HCT116 (cell line): ENCODE data around the gene CMTM2. TPM values are rescaled to one million over a fixed set of nuclear protein-coding genes. Genes with fewer than 3 reads are reported as not detected.

Experiments used
- ATAC-seq: fragments of 200-7000 bp; cut with Tn5 transposase; 2 replicates; pipeline ENCODE4 v1.9.1; 2020; ENCODE audit warnings: mild to moderate bottlenecking, moderate library complexity
- BruUV-seq: library from RNA; stranded (reverse); fragments of 400-500 nt; replicated peaks from 2 replicates; lab custom pipeline; 2021; lab: Mats Ljungman, UMichigan
- CTCF ChIA-PET: fragments of 300-600 bp; sonication (Branson Sonifier 250); formaldehyde crosslinking; loops from one replicate; lab custom pipeline; 2021; ENCODE audit warnings: antibody characterized with exemption; lab: Charles Lee
- POLR2A ChIA-PET: fragments of 300-600, 350-600 bp; sonication (Branson Sonifier 250); formaldehyde crosslinking; loops from one replicate; lab custom pipeline; 2021; ENCODE audit warnings: antibody characterized with exemption; lab: Charles Lee
- RAD21 ChIA-PET, 2 experiments: fragments of 300-600 bp; sonication (Branson Sonifier 250); formaldehyde crosslinking; loops; one replicate each; lab custom pipeline; 2023; ENCODE audit warnings: low total read pairs in 2 of 2; ENCODE audit not compliant: uncharacterized antibody in 2 of 2, unreplicated experiment in 2 of 2, low non-redundant PET in 1 of 2; lab: Charles Lee
- DNase-seq: peaks from one replicate; pipeline ENCODE4 v3.0.0-alpha.2; 2010; ENCODE audit warnings: low read depth, low spot score
- H2AFZ ChIP-seq: fragments of 200-600 bp; shearing (Covaris generic), sonication (generic); 2 replicates; pipeline ENCODE4 v1.6.1; 2017; ENCODE audit warnings: low read depth, mixed run types, mixed read lengths, antibody characterized with exemption, low read length; ENCODE audit not compliant: poor library complexity, severe bottlenecking
- H3K27ac ChIP-seq: 2 replicates; pipeline ENCODE4 v1.5.1; 2012; ENCODE audit warnings: low read depth, low read length
- H3K27me3 ChIP-seq: fragments of 200-600 bp; sonication (generic); 2 replicates; pipeline ENCODE4 v1.6.1; 2016; ENCODE audit warnings: mixed run types, low read length, mixed read lengths; ENCODE audit not compliant: insufficient read depth
- H3K36me3 ChIP-seq, 2 experiments: fragments of 200-500 bp in 1 of 2; fragments of 200-600 bp in 1 of 2; sonication (Bioruptor generic) in 1 of 2; sonication (generic) in 1 of 2; 2 replicates each; pipeline versions ENCODE4 v1.5.1 to v1.6.1; 2014 to 2016; ENCODE audit warnings: low read length in 2 of 2, inconsistent platforms in 1 of 2, mixed read lengths in 1 of 2, mixed run types in 1 of 2; ENCODE audit not compliant: insufficient read depth in 2 of 2, control insufficient read depth in 1 of 2
- H3K4me1 ChIP-seq, 2 experiments: fragments of 200-600 bp in 1 of 2; sonication (generic) in 1 of 2; 2 replicates each; pipeline versions ENCODE4 v1.5.1 to v1.6.1; 2012 to 2017; ENCODE audit warnings: low read length in 2 of 2, inconsistent platforms in 1 of 2, mild to moderate bottlenecking in 1 of 2, mixed read lengths in 1 of 2, mixed run types in 1 of 2, moderate library complexity in 1 of 2; ENCODE audit not compliant: insufficient read depth in 2 of 2, control insufficient read depth in 1 of 2
- H3K4me2 ChIP-seq: fragments of 200-600 bp; sonication (generic); 2 replicates; pipeline ENCODE4 v1.6.1; 2017; ENCODE audit warnings: mixed run types, low read length, mixed read lengths
- H3K4me3 ChIP-seq, 2 experiments: fragments of 200-600 bp in 1 of 2; sonication (generic) in 1 of 2; replicated peaks in 1 of 2; 2 replicates each; pipeline ENCODE4 v1.5.1; 2011 to 2016; ENCODE audit warnings: low read length in 2 of 2, control low read depth in 1 of 2, low read depth in 1 of 2, mild to moderate bottlenecking in 1 of 2, mixed read lengths in 1 of 2, mixed run types in 1 of 2
- H3K79me2 ChIP-seq: fragments of 200-600 bp; sonication (generic); 2 replicates; pipeline ENCODE4 v1.6.1; 2017; ENCODE audit warnings: mild to moderate bottlenecking, mixed run types, low read length, moderate library complexity, mixed read lengths; ENCODE audit not compliant: insufficient read depth
- H3K9ac ChIP-seq: fragments of 200-600 bp; sonication (generic); 2 replicates; pipeline ENCODE4 v1.6.1; 2016; ENCODE audit warnings: low read length, mixed read lengths
- H3K9me2 ChIP-seq: fragments of 200-600 bp; sonication (generic), shearing (Covaris generic); 2 replicates; pipeline ENCODE4 v1.6.1; 2017; ENCODE audit warnings: mixed run types, mild to moderate bottlenecking, moderate library complexity; ENCODE audit not compliant: insufficient read depth
- H3K9me3 ChIP-seq, 2 experiments: fragments of 200-500 bp in 1 of 2; fragments of 200-600 bp in 1 of 2; sonication (Bioruptor generic) in 1 of 2; sonication (generic) in 1 of 2; 2 replicates each; pipeline ENCODE4 v1.6.1; 2014 to 2017; ENCODE audit warnings: low read length in 2 of 2, mixed read lengths in 2 of 2, inconsistent platforms in 1 of 2, low read depth in 1 of 2, mild to moderate bottlenecking in 1 of 2, mixed run types in 1 of 2, moderate library complexity in 1 of 2; ENCODE audit not compliant: control insufficient read depth in 1 of 2, insufficient read depth in 1 of 2
- H4K20me1 ChIP-seq: fragments of 200-600 bp; sonication (generic), shearing (Covaris generic); 2 replicates; pipeline ENCODE4 v1.6.1; 2017; ENCODE audit warnings: mixed run types, mild to moderate bottlenecking, moderate library complexity; ENCODE audit not compliant: insufficient read depth
- CBX3 ChIP-seq: IDR thresholded peaks from 2 replicates; pipeline ENCODE4 v1.6.1; 2012; ENCODE audit warnings: low read depth
- ELF1 ChIP-seq: IDR thresholded peaks from 2 replicates; pipeline ENCODE4 v1.6.1; 2012; ENCODE audit warnings: low read depth, borderline replicate concordance
- FOSL1 ChIP-seq: IDR thresholded peaks from 2 replicates; pipeline ENCODE4 v1.6.1; 2012; ENCODE audit warnings: low read depth
- JUND ChIP-seq: IDR thresholded peaks from 2 replicates; pipeline ENCODE4 v1.6.1; 2012
- MAX ChIP-seq: IDR thresholded peaks from 2 replicates; pipeline ENCODE4 v1.6.1; 2012
- POLR2AphosphoS5 ChIP-seq: IDR thresholded peaks from 2 replicates; pipeline ENCODE4 v1.6.1; 2011; ENCODE audit warnings: mild to moderate bottlenecking, low read depth, low read length, moderate library complexity
- SIN3A ChIP-seq: IDR thresholded peaks from 2 replicates; pipeline ENCODE4 v1.6.1; 2012; ENCODE audit warnings: low read depth
- SP1 ChIP-seq: IDR thresholded peaks from 2 replicates; pipeline ENCODE4 v1.6.1; 2012; ENCODE audit warnings: low read depth
- SRF ChIP-seq: IDR thresholded peaks from 2 replicates; pipeline ENCODE4 v1.6.1; 2012; ENCODE audit warnings: low read depth
- TCF7L2 ChIP-seq: IDR thresholded peaks from 2 replicates; pipeline ENCODE4 v1.7.0; 2011; ENCODE audit warnings: borderline replicate concordance, inconsistent platforms; ENCODE audit not compliant: insufficient read depth, insufficient read length; ENCODE audit errors: extremely low read depth
- ZBTB33 ChIP-seq: IDR thresholded peaks from 2 replicates; pipeline ENCODE4 v1.6.1; 2011; ENCODE audit warnings: mild to moderate bottlenecking, low read length, moderate library complexity; ENCODE audit not compliant: insufficient replicate concordance; ENCODE audit errors: extremely low read depth
- ZNF274 ChIP-seq: fragments of 200-500 bp; sonication (Bioruptor generic); IDR thresholded peaks from 2 replicates; pipeline ENCODE4 v1.6.1; 2014; ENCODE audit warnings: mild to moderate bottlenecking, low read depth, low read length, inconsistent platforms
- intact Hi-C: fragments of 100-400 bp; cut with micrococcal nuclease; formaldehyde crosslinking; loops from 2 replicates; pipeline ENCODE4 v1.10.0; 2022
- total RNA-seq: library from RNA; stranded (reverse); gene quantifications from one replicate; pipeline ENCODE4 v1.2.1, GENCODE V29; 2021; ENCODE audit not compliant: unreplicated experiment
- TF ChIP-seq, protein P1 (sequence below): IDR thresholded peaks from 2 replicates; pipeline ENCODE4 v1.6.1; 2012; ENCODE audit warnings: low read depth

The CMTM2 gene
- total RNA-seq, 1 experiment from 2014 or later = 0.42 TPM

DNA sequence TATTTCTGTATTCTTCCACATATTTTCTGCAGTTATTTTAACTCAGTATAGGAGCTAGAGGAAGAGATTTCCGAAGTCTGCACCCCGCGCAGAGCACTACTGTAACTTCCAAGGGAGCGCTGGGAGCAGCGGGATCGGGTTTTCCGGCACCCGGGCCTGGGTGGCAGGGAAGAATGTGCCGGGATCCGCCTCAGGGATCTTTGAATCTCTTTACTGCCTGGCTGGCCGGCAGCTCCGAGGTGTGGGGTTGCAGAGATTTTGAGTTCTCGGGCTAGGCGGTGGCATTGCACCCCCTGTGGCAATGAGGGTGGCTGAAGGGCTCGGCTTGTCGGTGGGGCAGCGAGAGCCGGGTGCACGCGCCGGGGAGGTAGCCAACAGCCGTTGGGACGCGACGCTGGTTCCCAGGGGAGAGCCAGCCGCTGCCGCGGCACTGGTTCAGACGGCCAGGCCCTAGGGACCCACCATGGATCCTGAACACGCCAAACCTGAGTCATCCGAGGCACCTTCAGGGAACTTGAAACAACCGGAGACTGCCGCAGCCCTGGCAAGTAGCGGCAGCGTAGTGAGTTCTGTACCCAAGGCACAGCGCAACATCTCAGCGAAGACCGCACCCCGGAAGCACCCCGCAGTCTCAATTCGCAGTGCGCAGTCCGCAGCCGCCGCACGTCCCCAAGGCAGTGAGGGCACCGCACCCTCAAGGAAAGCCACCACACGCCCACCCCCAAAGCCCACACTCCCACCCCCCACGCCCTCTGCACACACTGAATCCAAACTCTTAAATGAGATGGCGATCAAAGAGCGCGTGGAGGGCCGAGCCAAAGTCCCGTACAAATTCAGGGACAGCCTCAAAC lies 13.0 kb upstream of the CMTM2 start, which contains the start of gene CMTM1:
CMTM1 (plus strand) TSS at position 389 of the 851 bp plus-strand sequence; CDS start at position 464, 75 bp downstream.
- intact Hi-C loops = no loop called here
- BruUV-seq = no TSS peak
- CTCF ChIA-PET = no interaction called here

More for the DNA sequence above, 13.0 kb upstream of the CMTM2 start, which contains the start of gene CMTM1:
- H3K4me3 ChIP-seq = no peak within 1 kb of the TSS
- H3K9me2 ChIP-seq = no peaks in the 10 kb centered on the region
- ATAC-seq = no peak
- H4K20me1 ChIP-seq = peaks cover 3% of the 10 kb centered on the region; the same call in 1 of the 2 replicates
- ChIA-PET POLR2A (no interaction called here), RAD21 (no interaction called here)
- no peak within 1 kb of the TSS for H2AFZ ChIP-seq
- no peaks in the 10 kb centered on the region for H3K27me3 ChIP-seq
- H3K9ac ChIP-seq = no peak within 1 kb of the TSS
- no peak within 1 kb of the TSS for H3K4me2 ChIP-seq
- peaks cover 0 to 13% of the 10 kb centered on the region in 2 experiments; a peak in 3 of 4 replicates for H3K4me1 ChIP-seq
- H3K27ac ChIP-seq = no peak within 1 kb of the TSS
- no peak for DNase-seq
- no peak for TF ChIP-seq ELF1
- no peak for TF ChIP-seq SP1
- TF ChIP-seq JUND = no peak
- TF ChIP-seq TCF7L2 = no peak
- TF ChIP-seq CBX3 = no peak
- TF ChIP-seq ZNF274 = no peak
- no peak for TF ChIP-seq SRF
- no peak for TF ChIP-seq SIN3A
- no peak for TF ChIP-seq MAX
- no peak for TF ChIP-seq FOSL1
- no peak for TF ChIP-seq ZBTB33
- no peak for TF ChIP-seq POLR2AphosphoS5
- TF ChIP-seq, protein P1, sequence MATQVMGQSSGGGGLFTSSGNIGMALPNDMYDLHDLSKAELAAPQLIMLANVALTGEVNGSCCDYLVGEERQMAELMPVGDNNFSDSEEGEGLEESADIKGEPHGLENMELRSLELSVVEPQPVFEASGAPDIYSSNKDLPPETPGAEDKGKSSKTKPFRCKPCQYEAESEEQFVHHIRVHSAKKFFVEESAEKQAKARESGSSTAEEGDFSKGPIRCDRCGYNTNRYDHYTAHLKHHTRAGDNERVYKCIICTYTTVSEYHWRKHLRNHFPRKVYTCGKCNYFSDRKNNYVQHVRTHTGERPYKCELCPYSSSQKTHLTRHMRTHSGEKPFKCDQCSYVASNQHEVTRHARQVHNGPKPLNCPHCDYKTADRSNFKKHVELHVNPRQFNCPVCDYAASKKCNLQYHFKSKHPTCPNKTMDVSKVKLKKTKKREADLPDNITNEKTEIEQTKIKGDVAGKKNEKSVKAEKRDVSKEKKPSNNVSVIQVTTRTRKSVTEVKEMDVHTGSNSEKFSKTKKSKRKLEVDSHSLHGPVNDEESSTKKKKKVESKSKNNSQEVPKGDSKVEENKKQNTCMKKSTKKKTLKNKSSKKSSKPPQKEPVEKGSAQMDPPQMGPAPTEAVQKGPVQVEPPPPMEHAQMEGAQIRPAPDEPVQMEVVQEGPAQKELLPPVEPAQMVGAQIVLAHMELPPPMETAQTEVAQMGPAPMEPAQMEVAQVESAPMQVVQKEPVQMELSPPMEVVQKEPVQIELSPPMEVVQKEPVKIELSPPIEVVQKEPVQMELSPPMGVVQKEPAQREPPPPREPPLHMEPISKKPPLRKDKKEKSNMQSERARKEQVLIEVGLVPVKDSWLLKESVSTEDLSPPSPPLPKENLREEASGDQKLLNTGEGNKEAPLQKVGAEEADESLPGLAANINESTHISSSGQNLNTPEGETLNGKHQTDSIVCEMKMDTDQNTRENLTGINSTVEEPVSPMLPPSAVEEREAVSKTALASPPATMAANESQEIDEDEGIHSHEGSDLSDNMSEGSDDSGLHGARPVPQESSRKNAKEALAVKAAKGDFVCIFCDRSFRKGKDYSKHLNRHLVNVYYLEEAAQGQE = no peak
- no peaks in the 10 kb centered on the region for H3K9me3 ChIP-seq
- no peaks in the 10 kb centered on the region; a peak in 1 of 4 replicates for H3K36me3 ChIP-seq
- H3K79me2 ChIP-seq = no peaks in the 10 kb centered on the region
